ENCODE data around the gene BDH1. TPM values are rescaled to one million over a fixed set of nuclear protein-coding genes. Genes with fewer than 3 reads are reported as not detected.

Gene BDH1
- total RNA-seq, 1 donor from 2014 or later: 4.7 TPM

DNA sequence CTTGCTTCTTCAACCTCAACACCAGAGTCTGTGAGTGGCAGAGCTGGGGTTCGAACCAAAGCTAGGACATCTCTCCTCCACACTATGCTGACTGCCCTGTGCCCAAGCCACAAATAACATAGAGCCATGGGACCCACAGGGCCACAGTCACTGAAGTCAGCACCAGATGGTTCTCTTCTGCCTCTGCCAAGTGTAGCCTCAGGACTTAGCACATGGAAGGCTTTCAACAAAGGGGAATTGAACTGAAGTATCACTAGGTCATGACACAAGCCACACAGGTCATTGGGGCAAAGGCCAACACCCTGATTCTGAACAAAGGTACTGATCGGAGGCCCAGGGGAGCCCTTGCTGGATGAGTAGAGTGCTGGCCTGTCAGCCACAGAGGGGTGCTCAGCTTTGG, 83.6 kb downstream of the BDH1 start:
- peaks cover 9% of the 10 kb centered on the region for H3K27me3 Mint-ChIP-seq (ENCODE audit: unreplicated experiment)
- TF ChIP-seq, protein P1, sequence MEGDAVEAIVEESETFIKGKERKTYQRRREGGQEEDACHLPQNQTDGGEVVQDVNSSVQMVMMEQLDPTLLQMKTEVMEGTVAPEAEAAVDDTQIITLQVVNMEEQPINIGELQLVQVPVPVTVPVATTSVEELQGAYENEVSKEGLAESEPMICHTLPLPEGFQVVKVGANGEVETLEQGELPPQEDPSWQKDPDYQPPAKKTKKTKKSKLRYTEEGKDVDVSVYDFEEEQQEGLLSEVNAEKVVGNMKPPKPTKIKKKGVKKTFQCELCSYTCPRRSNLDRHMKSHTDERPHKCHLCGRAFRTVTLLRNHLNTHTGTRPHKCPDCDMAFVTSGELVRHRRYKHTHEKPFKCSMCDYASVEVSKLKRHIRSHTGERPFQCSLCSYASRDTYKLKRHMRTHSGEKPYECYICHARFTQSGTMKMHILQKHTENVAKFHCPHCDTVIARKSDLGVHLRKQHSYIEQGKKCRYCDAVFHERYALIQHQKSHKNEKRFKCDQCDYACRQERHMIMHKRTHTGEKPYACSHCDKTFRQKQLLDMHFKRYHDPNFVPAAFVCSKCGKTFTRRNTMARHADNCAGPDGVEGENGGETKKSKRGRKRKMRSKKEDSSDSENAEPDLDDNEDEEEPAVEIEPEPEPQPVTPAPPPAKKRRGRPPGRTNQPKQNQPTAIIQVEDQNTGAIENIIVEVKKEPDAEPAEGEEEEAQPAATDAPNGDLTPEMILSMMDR (IDR thresholded peaks at IDR 0.05; ENCODE audit: unreplicated experiment): no peak
- H3K9me3 Mint-ChIP-seq (ENCODE audit: unreplicated experiment): no peaks in the 10 kb centered on the region
- H3K4me1 Mint-ChIP-seq (ENCODE audit: unreplicated experiment): peaks cover 19% of the 10 kb centered on the region
- no peak for DNase-seq (ENCODE audit: low spot score)
- no peak overlapping the region for H3K4me3 Mint-ChIP-seq (ENCODE audit: unreplicated experiment)
- H3K27ac Mint-ChIP-seq (ENCODE audit: unreplicated experiment): no peak overlapping the region
- H3K36me3 Mint-ChIP-seq (ENCODE audit: low read depth, unreplicated experiment): no peaks in the 10 kb centered on the region

DNA sequence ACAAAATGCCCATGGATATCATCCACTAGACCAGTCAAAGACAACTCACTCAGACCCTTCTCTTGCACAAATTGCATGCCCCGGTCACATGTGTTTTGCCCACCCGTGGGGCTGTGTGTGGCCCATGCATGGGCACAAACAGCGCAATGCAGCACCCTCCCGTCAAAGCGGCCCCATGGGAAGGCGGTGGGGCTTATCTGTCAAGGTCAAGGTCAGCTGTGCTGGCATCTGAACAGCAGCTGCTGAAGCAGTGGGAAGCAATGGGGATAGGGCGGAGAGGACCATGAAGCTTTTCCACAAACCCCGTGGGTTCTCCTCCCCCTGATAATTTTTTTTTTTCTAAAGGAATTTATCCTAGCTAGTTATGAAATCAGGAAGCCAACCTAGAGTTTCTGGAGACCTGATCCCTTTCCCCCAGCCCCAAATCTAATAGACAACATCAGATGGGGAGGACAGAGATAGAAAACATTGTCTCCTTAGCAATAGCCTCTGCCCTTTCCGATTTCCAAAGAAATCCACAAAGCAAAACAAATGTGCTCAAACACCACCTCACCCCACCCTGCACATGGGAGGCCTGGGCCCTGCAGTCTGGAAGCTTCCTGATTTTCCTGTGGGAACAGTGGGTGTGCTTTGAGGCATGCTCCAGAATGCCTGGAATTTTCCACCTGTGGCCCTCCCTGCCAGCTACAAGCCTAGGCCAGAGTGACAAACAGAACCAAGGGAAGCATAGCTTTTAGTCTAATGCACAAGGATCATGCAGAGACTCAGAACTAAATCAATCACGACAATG, 84.4 kb downstream of the BDH1 start:
- H3K36me3 Mint-ChIP-seq (ENCODE audit: low read depth, unreplicated experiment): no peaks in the 10 kb centered on the region
- peaks cover 8% of the 10 kb centered on the region for H3K27me3 Mint-ChIP-seq (ENCODE audit: unreplicated experiment)
- no peaks in the 10 kb centered on the region for H3K9me3 Mint-ChIP-seq (ENCODE audit: unreplicated experiment)
- TF ChIP-seq, protein P1 (IDR thresholded peaks at IDR 0.05; ENCODE audit: unreplicated experiment): no peak
- peaks cover 20% of the 10 kb centered on the region for H3K4me1 Mint-ChIP-seq (ENCODE audit: unreplicated experiment)
- H3K4me3 Mint-ChIP-seq (ENCODE audit: unreplicated experiment): no peak overlapping the region
- H3K27ac Mint-ChIP-seq (ENCODE audit: unreplicated experiment): no peak overlapping the region
- DNase-seq (ENCODE audit: low spot score): no peak

DNA sequence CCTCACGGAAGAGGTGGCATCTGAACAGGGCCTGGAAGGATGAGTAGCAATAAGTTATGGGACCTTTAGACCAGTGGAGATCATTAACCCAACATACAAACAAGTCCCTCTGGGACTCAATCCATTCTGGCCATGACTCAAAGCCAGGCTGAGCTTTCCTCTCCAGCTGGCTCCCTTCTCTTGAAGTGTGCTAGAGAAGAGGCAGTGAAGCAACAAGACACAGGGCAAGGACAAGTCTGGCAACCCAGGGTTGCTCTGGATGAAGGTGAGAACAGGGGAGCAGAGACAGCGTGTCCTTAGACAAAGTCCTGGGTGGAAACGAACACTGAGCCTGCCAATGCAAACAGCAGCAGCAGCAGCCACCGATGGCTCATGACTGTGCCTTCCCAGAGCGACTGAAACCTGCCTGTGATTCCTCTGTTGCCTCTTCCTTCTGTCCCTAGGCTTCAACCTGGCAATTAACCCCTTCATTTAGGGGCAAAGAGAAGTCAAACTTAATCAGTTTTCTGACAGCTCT, 86.8 kb downstream of the BDH1 start:
- H3K27me3 Mint-ChIP-seq (ENCODE audit: unreplicated experiment): peaks cover 4% of the 10 kb centered on the region
- H3K4me1 Mint-ChIP-seq (ENCODE audit: unreplicated experiment): peaks cover 32% of the 10 kb centered on the region
- H3K4me3 Mint-ChIP-seq (ENCODE audit: unreplicated experiment): no peak overlapping the region
- no peaks in the 10 kb centered on the region for H3K9me3 Mint-ChIP-seq (ENCODE audit: unreplicated experiment)
- DNase-seq (ENCODE audit: low spot score): no peak
- H3K36me3 Mint-ChIP-seq (ENCODE audit: low read depth, unreplicated experiment): no peaks in the 10 kb centered on the region
- TF ChIP-seq, protein P1 (IDR thresholded peaks at IDR 0.05; ENCODE audit: unreplicated experiment): no peak
- H3K27ac Mint-ChIP-seq (ENCODE audit: unreplicated experiment): no peak overlapping the region

DNA sequence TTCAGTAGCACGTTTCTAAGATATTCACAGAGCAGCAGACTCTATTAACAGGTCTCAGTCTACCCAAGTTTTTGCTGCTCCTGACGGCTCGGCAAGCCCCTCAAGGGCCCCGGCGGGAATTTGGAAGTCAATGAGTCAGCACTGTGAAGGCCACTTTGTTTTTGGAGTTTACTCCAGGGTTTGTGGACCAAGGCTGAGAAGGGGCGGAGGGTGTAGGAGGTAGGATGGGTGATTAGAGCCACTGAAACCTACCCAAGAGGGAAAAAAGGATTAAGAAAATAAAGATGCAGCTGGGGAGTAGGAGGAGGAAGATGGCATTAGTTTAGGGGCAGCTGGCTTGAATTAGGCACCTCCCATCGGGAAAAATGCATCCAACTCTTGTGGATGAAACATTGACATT, 87.6 kb downstream of the BDH1 start:
- no peak overlapping the region for H3K27ac Mint-ChIP-seq (ENCODE audit: unreplicated experiment)

More for the DNA sequence above, 87.6 kb downstream of the BDH1 start:
- Mint-ChIP-seq H3K27me3 (ENCODE audit: unreplicated experiment) (peaks cover 2% of the 10 kb centered on the region), H3K36me3 (ENCODE audit: low read depth, unreplicated experiment) (no peaks in the 10 kb centered on the region), H3K4me3 (ENCODE audit: unreplicated experiment) (no peak overlapping the region), H3K9me3 (ENCODE audit: unreplicated experiment) (no peaks in the 10 kb centered on the region), H3K4me1 (ENCODE audit: unreplicated experiment) (peaks cover 30% of the 10 kb centered on the region)
- TF ChIP-seq, protein P1 (IDR thresholded peaks at IDR 0.05; ENCODE audit: unreplicated experiment): no peak
- DNase-seq (ENCODE audit: low spot score): no peak
